ENCODE data around the gene REXO5. TPM values are rescaled to one million over a fixed set of nuclear protein-coding genes. Genes with fewer than 3 reads are reported as not detected.

REXO5 gene
- polyA plus RNA-seq, 1 donor, result 6.7 TPM

DNA sequence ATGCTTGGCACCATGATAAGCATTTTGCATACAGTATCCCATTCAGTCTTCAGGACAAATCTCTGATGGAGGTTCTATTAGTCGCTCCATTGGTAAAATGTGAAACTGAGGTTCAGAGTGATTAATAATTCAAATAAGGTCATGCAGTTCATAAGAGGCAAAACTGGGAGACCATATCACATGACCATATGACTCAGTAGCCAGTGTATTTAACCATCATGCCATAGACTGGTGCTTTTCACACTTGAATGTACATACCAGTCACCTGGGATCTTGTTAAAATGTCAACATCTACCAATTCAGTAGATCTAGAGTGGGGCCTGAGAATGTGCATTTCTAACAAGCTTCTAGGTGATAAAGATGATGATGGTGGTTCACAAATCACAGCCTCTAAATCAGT is 38.2 kb upstream of the REXO5 start:
- Histone ChIP-seq H3K9me3 (ENCODE audit: control insufficient read depth, low read depth, low read length) (no peaks in the 10 kb centered on the region), H3K36me3 (ENCODE audit: control insufficient read depth, insufficient read depth, low read length) (no peaks in the 10 kb centered on the region), H3K4me3 (ENCODE audit: low read length) (no peak overlapping the region), H3K27ac (ENCODE audit: low read length) (no peak overlapping the region), H3K27me3 (ENCODE audit: control insufficient read depth, insufficient read depth, low read length) (no peaks in the 10 kb centered on the region), H3K4me1 (ENCODE audit: control insufficient read depth, insufficient read depth, low read length) (peaks cover 13% of the 10 kb centered on the region)
- no CpG with 5 or more reads among the region's 1 CpG for WGBS (ENCODE audit: insufficient coverage, low lambda C conversion rate)
- no peak for DNase-seq

GRCh38 chr16:20768818-20769217 is 37.5 kb upstream of the REXO5 start:
- Histone ChIP-seq H3K36me3 (ENCODE audit: control insufficient read depth, insufficient read depth, low read length) (no peaks in the 10 kb centered on the region), H3K4me1 (ENCODE audit: control insufficient read depth, insufficient read depth, low read length) (peaks cover 10% of the 10 kb centered on the region), H3K27ac (ENCODE audit: low read length) (no peak overlapping the region), H3K4me3 (ENCODE audit: low read length) (no peak overlapping the region), H3K27me3 (ENCODE audit: control insufficient read depth, insufficient read depth, low read length) (no peaks in the 10 kb centered on the region), H3K9me3 (ENCODE audit: control insufficient read depth, low read depth, low read length) (no peaks in the 10 kb centered on the region)
- WGBS (ENCODE audit: insufficient coverage, low lambda C conversion rate), result no CpG with 5 or more reads among the region's 1 CpG
- DNase-seq, result no peak

GRCh38 chr16:20773679-20774078 is 32.6 kb upstream of the REXO5 start:
- WGBS (ENCODE audit: insufficient coverage, low lambda C conversion rate), result 80% methylated on average over 2 of the region's 3 CpGs
- H3K4me3 ChIP-seq (ENCODE audit: low read length), result no peak overlapping the region
- H3K27me3 ChIP-seq (ENCODE audit: control insufficient read depth, insufficient read depth, low read length), result no peaks in the 10 kb centered on the region
- H3K9me3 ChIP-seq (ENCODE audit: control insufficient read depth, low read depth, low read length), result no peaks in the 10 kb centered on the region
- peaks cover 2% of the 10 kb centered on the region for H3K36me3 ChIP-seq (ENCODE audit: control insufficient read depth, insufficient read depth, low read length)
- no peaks in the 10 kb centered on the region for H3K4me1 ChIP-seq (ENCODE audit: control insufficient read depth, insufficient read depth, low read length)
- no peak for DNase-seq
- no peak overlapping the region for H3K27ac ChIP-seq (ENCODE audit: low read length)

GRCh38 chr16:20774703-20775362 is 31.5 kb upstream of the REXO5 start:
- whole genome bisulfite sequencing (ENCODE audit: insufficient coverage, low lambda C conversion rate), result no CpG with 5 or more reads among the region's 7 CpGs
- Histone ChIP-seq H3K27me3 (ENCODE audit: control insufficient read depth, insufficient read depth, low read length) (no peaks in the 10 kb centered on the region), H3K27ac (ENCODE audit: low read length) (no peak overlapping the region), H3K4me3 (ENCODE audit: low read length) (no peak overlapping the region), H3K9me3 (ENCODE audit: control insufficient read depth, low read depth, low read length) (no peaks in the 10 kb centered on the region), H3K36me3 (ENCODE audit: control insufficient read depth, insufficient read depth, low read length) (peaks cover 2% of the 10 kb centered on the region), H3K4me1 (ENCODE audit: control insufficient read depth, insufficient read depth, low read length) (no peaks in the 10 kb centered on the region)
- peak; percentile 42 to 45 for DNase-seq

DNA sequence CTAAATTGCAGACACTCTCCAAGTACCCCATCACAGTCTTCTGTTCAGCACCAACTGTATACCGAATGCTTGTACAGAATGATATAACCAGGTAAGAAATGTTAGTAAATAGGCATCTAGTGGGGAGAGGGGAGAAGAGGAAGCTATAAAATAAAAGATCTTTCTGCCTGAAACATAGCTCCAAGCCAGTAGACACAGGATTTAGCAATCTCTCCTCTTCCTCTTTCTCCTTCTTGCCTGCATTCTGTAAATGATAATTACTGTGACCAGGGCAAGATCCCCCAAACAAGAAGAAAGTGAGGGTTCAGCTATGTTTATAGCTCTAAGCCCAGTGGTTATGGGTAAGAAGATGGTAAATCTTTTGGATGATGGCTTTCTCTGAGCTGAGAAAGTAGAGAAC is 24.6 kb upstream of the REXO5 start:
- Histone ChIP-seq H3K9me3 (ENCODE audit: control insufficient read depth, low read depth, low read length) (no peaks in the 10 kb centered on the region), H3K4me3 (ENCODE audit: low read length) (no peak overlapping the region), H3K36me3 (ENCODE audit: control insufficient read depth, insufficient read depth, low read length) (peaks cover 5% of the 10 kb centered on the region), H3K27me3 (ENCODE audit: control insufficient read depth, insufficient read depth, low read length) (no peaks in the 10 kb centered on the region), H3K27ac (ENCODE audit: low read length) (no peak overlapping the region), H3K4me1 (ENCODE audit: control insufficient read depth, insufficient read depth, low read length) (no peaks in the 10 kb centered on the region)
- DNase-seq, result no peak
- 60% methylated on average over 1 of the region's 1 CpG for WGBS (ENCODE audit: insufficient coverage, low lambda C conversion rate)

GRCh38 chr16:20782470-20782869 is 23.9 kb upstream of the REXO5 start:
- DNase-seq, result no peak
- Histone ChIP-seq H3K4me3 (ENCODE audit: low read length) (no peak overlapping the region), H3K27ac (ENCODE audit: low read length) (no peak overlapping the region), H3K9me3 (ENCODE audit: control insufficient read depth, low read depth, low read length) (no peaks in the 10 kb centered on the region), H3K36me3 (ENCODE audit: control insufficient read depth, insufficient read depth, low read length) (peaks cover 5% of the 10 kb centered on the region), H3K4me1 (ENCODE audit: control insufficient read depth, insufficient read depth, low read length) (no peaks in the 10 kb centered on the region), H3K27me3 (ENCODE audit: control insufficient read depth, insufficient read depth, low read length) (no peaks in the 10 kb centered on the region)
- no CpG with 5 or more reads among the region's 2 CpGs for WGBS (ENCODE audit: insufficient coverage, low lambda C conversion rate)

GRCh38 chr16:20784204-20784603 is 22.1 kb upstream of the REXO5 start:
- no peak overlapping the region for H3K27ac ChIP-seq (ENCODE audit: low read length)
- no peaks in the 10 kb centered on the region for H3K9me3 ChIP-seq (ENCODE audit: control insufficient read depth, low read depth, low read length)
- H3K36me3 ChIP-seq (ENCODE audit: control insufficient read depth, insufficient read depth, low read length), result peaks cover 3% of the 10 kb centered on the region
- H3K4me1 ChIP-seq (ENCODE audit: control insufficient read depth, insufficient read depth, low read length), result no peaks in the 10 kb centered on the region
- DNase-seq, result no peak
- no peaks in the 10 kb centered on the region for H3K27me3 ChIP-seq (ENCODE audit: control insufficient read depth, insufficient read depth, low read length)
- H3K4me3 ChIP-seq (ENCODE audit: low read length), result no peak overlapping the region

GRCh38 chr16:20789130-20789529 is 17.2 kb upstream of the REXO5 start:
- no peak overlapping the region for H3K27ac ChIP-seq (ENCODE audit: low read length)
- no peak for DNase-seq
- H3K27me3 ChIP-seq (ENCODE audit: control insufficient read depth, insufficient read depth, low read length), result no peaks in the 10 kb centered on the region

GRCh38 chr16:20791923-20792612 is 14.3 kb upstream of the REXO5 start:
- Histone ChIP-seq H3K4me3 (ENCODE audit: low read length) (no peak overlapping the region), H3K4me1 (ENCODE audit: control insufficient read depth, insufficient read depth, low read length) (no peaks in the 10 kb centered on the region), H3K27me3 (ENCODE audit: control insufficient read depth, insufficient read depth, low read length) (no peaks in the 10 kb centered on the region), H3K9me3 (ENCODE audit: control insufficient read depth, low read depth, low read length) (no peaks in the 10 kb centered on the region), H3K36me3 (ENCODE audit: control insufficient read depth, insufficient read depth, low read length) (peaks cover 3% of the 10 kb centered on the region), H3K27ac (ENCODE audit: low read length) (no peak overlapping the region)
- DNase-seq, result no peak
- no CpG with 5 or more reads among the region's 5 CpGs for WGBS (ENCODE audit: insufficient coverage, low lambda C conversion rate)

More at GRCh38 chr16:20789130-20789529, 17.2 kb upstream of the REXO5 start:
- Histone ChIP-seq H3K4me1 (ENCODE audit: control insufficient read depth, insufficient read depth, low read length) (no peaks in the 10 kb centered on the region), H3K36me3 (ENCODE audit: control insufficient read depth, insufficient read depth, low read length) (no peaks in the 10 kb centered on the region), H3K4me3 (ENCODE audit: low read length) (no peak overlapping the region), H3K9me3 (ENCODE audit: control insufficient read depth, low read depth, low read length) (no peaks in the 10 kb centered on the region)

DNA sequence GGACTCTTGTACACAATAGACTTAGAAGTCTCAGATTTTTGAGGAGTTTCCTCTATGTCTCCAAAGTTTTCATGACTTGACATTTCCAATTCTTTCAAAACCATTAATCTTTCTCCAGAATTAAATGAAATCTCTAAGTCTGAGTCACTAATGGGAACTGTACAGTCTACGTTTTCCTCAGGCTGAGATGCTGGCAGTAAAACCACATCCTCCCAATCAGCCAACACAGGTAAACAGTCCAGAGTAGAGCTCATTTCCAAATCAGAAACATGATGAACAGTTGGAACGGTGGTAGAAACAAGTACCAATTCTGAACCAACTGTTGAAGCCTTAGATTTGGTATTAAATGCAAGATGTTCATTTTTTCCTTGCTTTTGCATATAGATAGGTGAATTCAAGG is 8.0 kb upstream of the REXO5 start:
- H3K4me3 ChIP-seq (ENCODE audit: low read length), result no peak overlapping the region
- no peak overlapping the region for H3K27ac ChIP-seq (ENCODE audit: low read length)
- H3K9me3 ChIP-seq (ENCODE audit: control insufficient read depth, low read depth, low read length), result no peaks in the 10 kb centered on the region
- H3K27me3 ChIP-seq (ENCODE audit: control insufficient read depth, insufficient read depth, low read length), result no peaks in the 10 kb centered on the region
- H3K4me1 ChIP-seq (ENCODE audit: control insufficient read depth, insufficient read depth, low read length), result no peaks in the 10 kb centered on the region
- WGBS (ENCODE audit: insufficient coverage, low lambda C conversion rate), result no CpG with 5 or more reads among the region's 2 CpGs
- H3K36me3 ChIP-seq (ENCODE audit: control insufficient read depth, insufficient read depth, low read length), result peaks cover 21% of the 10 kb centered on the region
- DNase-seq, result no peak

- Histone ChIP-seq H3K9me3 (ENCODE audit: control insufficient read depth, low read depth, low read length) (no peaks in the 10 kb centered on the region), H3K36me3 (ENCODE audit: control insufficient read depth, insufficient read depth, low read length) (peaks cover 21% of the 10 kb centered on the region), H3K27ac (ENCODE audit: low read length) (no peak overlapping the region), H3K4me3 (ENCODE audit: low read length) (no peak overlapping the region), H3K27me3 (ENCODE audit: control insufficient read depth, insufficient read depth, low read length) (no peaks in the 10 kb centered on the region), H3K4me1 (ENCODE audit: control insufficient read depth, insufficient read depth, low read length) (no peaks in the 10 kb centered on the region)
- 85% methylated on average over 2 of the region's 2 CpGs for WGBS (ENCODE audit: insufficient coverage, low lambda C conversion rate)
- DNase-seq, result no peak
Measured at GRCh38 chr16:20799599-20799998, 6.7 kb upstream of the REXO5 start.

Data from large intestine (tissue), 3 donors.